Measurements from ENCODE around the gene RNASEH1. TPM values are rescaled to one million over a fixed set of nuclear protein-coding genes. Genes with fewer than 3 reads are reported as not detected.

RNASEH1 gene
- total and polyA plus RNA-seq, 2 of the 13 experiments (the other 11 are each of a cell fraction or from before 2014, with no cell fraction given): 14.5 to 57.4 TPM

- peak; percentile 50; the same call in 1 of the 2 replicates for TF ChIP-seq ZNF770 (CRISPR knock-in tag; IDR thresholded peaks at IDR 0.05)
- peak; percentile 64; the same call in 1 of the 2 replicates for TF ChIP-seq MTA1 (CRISPR knock-in tag; IDR thresholded peaks at IDR 0.05; ENCODE audit: borderline replicate concordance)
- TF ChIP-seq, protein P1, sequence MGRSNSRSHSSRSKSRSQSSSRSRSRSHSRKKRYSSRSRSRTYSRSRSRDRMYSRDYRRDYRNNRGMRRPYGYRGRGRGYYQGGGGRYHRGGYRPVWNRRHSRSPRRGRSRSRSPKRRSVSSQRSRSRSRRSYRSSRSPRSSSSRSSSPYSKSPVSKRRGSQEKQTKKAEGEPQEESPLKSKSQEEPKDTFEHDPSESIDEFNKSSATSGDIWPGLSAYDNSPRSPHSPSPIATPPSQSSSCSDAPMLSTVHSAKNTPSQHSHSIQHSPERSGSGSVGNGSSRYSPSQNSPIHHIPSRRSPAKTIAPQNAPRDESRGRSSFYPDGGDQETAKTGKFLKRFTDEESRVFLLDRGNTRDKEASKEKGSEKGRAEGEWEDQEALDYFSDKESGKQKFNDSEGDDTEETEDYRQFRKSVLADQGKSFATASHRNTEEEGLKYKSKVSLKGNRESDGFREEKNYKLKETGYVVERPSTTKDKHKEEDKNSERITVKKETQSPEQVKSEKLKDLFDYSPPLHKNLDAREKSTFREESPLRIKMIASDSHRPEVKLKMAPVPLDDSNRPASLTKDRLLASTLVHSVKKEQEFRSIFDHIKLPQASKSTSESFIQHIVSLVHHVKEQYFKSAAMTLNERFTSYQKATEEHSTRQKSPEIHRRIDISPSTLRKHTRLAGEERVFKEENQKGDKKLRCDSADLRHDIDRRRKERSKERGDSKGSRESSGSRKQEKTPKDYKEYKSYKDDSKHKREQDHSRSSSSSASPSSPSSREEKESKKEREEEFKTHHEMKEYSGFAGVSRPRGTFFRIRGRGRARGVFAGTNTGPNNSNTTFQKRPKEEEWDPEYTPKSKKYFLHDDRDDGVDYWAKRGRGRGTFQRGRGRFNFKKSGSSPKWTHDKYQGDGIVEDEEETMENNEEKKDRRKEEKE (IDR thresholded peaks at IDR 0.05): no peak
- TF ChIP-seq ZNF772 (CRISPR knock-in tag; IDR thresholded peaks at IDR 0.05): 0 out of 2 replicates have a peak, but pooled peaks have one; percentile 63
- TF ChIP-seq ZNF644 (CRISPR knock-in tag; IDR thresholded peaks at IDR 0.05; ENCODE audit: low read depth): peak; percentile 18; the same call in 1 of the 2 replicates
- TF ChIP-seq ZNF264 (CRISPR knock-in tag; IDR thresholded peaks at IDR 0.05): 0 out of 2 replicates have a peak, but pooled peaks have one; percentile 49
- peak; percentile 82 for TF ChIP-seq CTCF (CRISPR knock-in tag; IDR thresholded peaks at IDR 0.05)
- TF ChIP-seq PPARG (CRISPR knock-in tag; conservative IDR thresholded peaks at IDR 0.05): peak; percentile 24; the same call in 1 of the 2 replicates
- TF ChIP-seq NCOA1 (CRISPR knock-in tag; IDR thresholded peaks at IDR 0.05): no peak
- 0 out of 2 replicates have a peak, but pooled peaks have one; percentile 20 for TF ChIP-seq ZNF609 (CRISPR knock-in tag; IDR thresholded peaks at IDR 0.05; ENCODE audit: borderline replicate concordance)
- TF ChIP-seq ERF (CRISPR knock-in tag; IDR thresholded peaks at IDR 0.05): 0 out of 2 replicates have a peak, but pooled peaks have one; percentile 41
- TF ChIP-seq HHEX (CRISPR knock-in tag; IDR thresholded peaks at IDR 0.05): 0 out of 2 replicates have a peak, but pooled peaks have one; percentile 27
- TF ChIP-seq ZNF430 (CRISPR knock-in tag; IDR thresholded peaks at IDR 0.05): no peak; the same call in none of the 2 replicates
- TF ChIP-seq KDM2A (CRISPR knock-in tag; IDR thresholded peaks at IDR 0.05; ENCODE audit: borderline replicate concordance, low read depth): peak; percentile 74; the same call in 1 of the 2 replicates
- TF ChIP-seq CBFB (CRISPR knock-in tag; IDR thresholded peaks at IDR 0.05): peak; percentile 29; the same call in 1 of the 2 replicates
Observed at GRCh38 chr2:3536682-3537632, 21.2 kb downstream of the RNASEH1 start (continued).

Data from HepG2 (cell line).